H1 (cell line): ENCODE data around the gene ENTREP1. TPM values are rescaled to one million over a fixed set of nuclear protein-coding genes. Genes with fewer than 3 reads are reported as not detected.

Experiments
- CTCF ChIA-PET: fragments of 300-600 bp; sonication (Branson Sonifier 250); formaldehyde crosslinking; loops from one replicate; lab custom pipeline; 2021; ENCODE audit not compliant: partially characterized antibody; lab: Charles Lee
- POLR2A ChIA-PET: fragments of 300-600 bp; sonication (Branson Sonifier 250); formaldehyde crosslinking; loops from one replicate; lab custom pipeline; 2021; ENCODE audit warnings: inconsistent platforms; ENCODE audit not compliant: partially characterized antibody; lab: Charles Lee
- DNase-seq, 2 experiments: peaks; one replicate each; pipeline versions ENCODE4 v3.0.0 to v3.0.0-alpha.2; 2010 to 2022; ENCODE audit warnings: low spot score in 2 of 2, low read depth in 1 of 2, mixed read lengths in 1 of 2
- FAIRE-seq: peaks from 2 replicates; lab custom pipeline; 2011; peaks lifted over from hg19 to GRCh38; lab: Jason Lieb, UNC
- H2AFZ ChIP-seq: 2 replicates; pipeline ENCODE4 v1.8.1; 2012; ENCODE audit warnings: low read length, inconsistent platforms
- H2AK5ac ChIP-seq: 2 replicates; pipeline ENCODE4 v1.6.1; 2013; ENCODE audit warnings: low read depth, low read length
- H2BK120ac ChIP-seq: replicated peaks from 2 replicates; pipeline ENCODE3; 2013; ENCODE audit warnings: low read depth, low read length, inconsistent platforms
- H2BK12ac ChIP-seq: 2 replicates; pipeline ENCODE4 v1.6.1; 2013; ENCODE audit warnings: low read depth, low read length
- H2BK15ac ChIP-seq: 2 replicates; pipeline ENCODE4 v1.6.1; 2013; ENCODE audit warnings: low read length
- H2BK20ac ChIP-seq: 2 replicates; pipeline ENCODE4 v1.6.1; 2013; ENCODE audit warnings: low read length
- H2BK5ac ChIP-seq: 2 replicates; pipeline ENCODE4 v1.6.1; 2013; ENCODE audit warnings: low read depth, low read length
- H3K14ac ChIP-seq: 2 replicates; pipeline ENCODE4 v1.6.1; 2013; ENCODE audit warnings: inconsistent platforms; ENCODE audit not compliant: insufficient read length
- H3K18ac ChIP-seq: 2 replicates; pipeline ENCODE4 v1.6.1; 2013; ENCODE audit warnings: low read length; ENCODE audit errors: extremely low read depth
- H3K23ac ChIP-seq: 2 replicates; pipeline ENCODE4 v1.6.1; 2013; ENCODE audit warnings: inconsistent platforms; ENCODE audit not compliant: insufficient read length
- H3K23me2 ChIP-seq: 2 replicates; pipeline ENCODE4 v1.6.1; 2013; ENCODE audit warnings: low read depth, low read length
- H3K27ac ChIP-seq: 2 replicates; pipeline ENCODE4 v1.6.1; 2011; ENCODE audit warnings: low read depth, low read length, inconsistent platforms
- H3K27me3 ChIP-seq, 4 experiments: replicated peaks in 1 of 4; 1 replicate in 1 of 4; 2 replicates in 3 of 4; pipeline versions ENCODE4 v1.6.1 to v1.8.1; 2011 to 2013; ENCODE audit warnings: low read length in 3 of 4, mild to moderate bottlenecking in 3 of 4, inconsistent platforms in 2 of 4, mixed read lengths in 2 of 4, moderate library complexity in 1 of 4; ENCODE audit not compliant: control insufficient read depth in 3 of 4, insufficient read depth in 3 of 4; ENCODE audit errors: extremely low read depth in 1 of 4
- H3K36me3 ChIP-seq, 4 experiments: 2 replicates each; pipeline versions ENCODE4 v1.6.1 to v1.8.1; 2011 to 2013; ENCODE audit warnings: mild to moderate bottlenecking in 4 of 4, low read length in 3 of 4, moderate library complexity in 2 of 4, control low read depth in 1 of 4, inconsistent platforms in 1 of 4; ENCODE audit not compliant: insufficient read depth in 4 of 4, control insufficient read depth in 2 of 4
- H3K4ac ChIP-seq: replicated peaks from 2 replicates; pipeline ENCODE3; 2013; ENCODE audit warnings: low read length, low read depth, mixed read lengths, inconsistent platforms; ENCODE audit not compliant: insufficient read length
- H3K4me1 ChIP-seq, 4 experiments: replicated peaks in 1 of 4; 1 replicate in 1 of 4; 2 replicates in 3 of 4; pipeline versions ENCODE4 v1.6.1 to v1.8.1; 2011 to 2013; ENCODE audit warnings: low read length in 3 of 4, inconsistent platforms in 2 of 4, mixed read lengths in 1 of 4; ENCODE audit not compliant: insufficient read depth in 4 of 4, control insufficient read depth in 3 of 4
- H3K4me2 ChIP-seq, 2 experiments: 2 replicates each; pipeline versions ENCODE4 v1.6.1 to v1.8.1; 2011 to 2013; ENCODE audit warnings: low read depth in 2 of 2, low read length in 2 of 2, control low read depth in 1 of 2, inconsistent platforms in 1 of 2, mild to moderate bottlenecking in 1 of 2; ENCODE audit not compliant: insufficient read depth in 1 of 2
- H3K4me3 ChIP-seq, 4 experiments: fragments of 200-600, 300-600 bp in 1 of 4; sonication (generic), shearing (Covaris generic), sonication (Bioruptor Twin) in 1 of 4; 2 replicates each; pipeline versions ENCODE4 v1.5.1 to v1.8.1; 2011 to 2016; ENCODE audit warnings: low read length in 4 of 4, low read depth in 3 of 4, control low read depth in 2 of 4, inconsistent platforms in 2 of 4, mild to moderate bottlenecking in 2 of 4, mixed read lengths in 1 of 4, moderate library complexity in 1 of 4; ENCODE audit not compliant: insufficient read depth in 2 of 4; ENCODE audit errors: extremely low read depth in 1 of 4
- H3K56ac ChIP-seq: replicated peaks from 2 replicates; pipeline ENCODE3; 2013; ENCODE audit warnings: low read depth, mild to moderate bottlenecking, mixed read lengths, low read length, inconsistent platforms; ENCODE audit not compliant: insufficient read length
- H3K79me1 ChIP-seq: 2 replicates; pipeline ENCODE4 v1.6.1; 2013; ENCODE audit warnings: low read depth, low read length, control low read depth
- H3K79me2 ChIP-seq, 2 experiments: 2 replicates each; pipeline versions ENCODE4 v1.6.1 to v1.8.1; 2012 to 2013; ENCODE audit warnings: low read length in 2 of 2, mild to moderate bottlenecking in 2 of 2, inconsistent platforms in 1 of 2; ENCODE audit not compliant: insufficient read depth in 2 of 2, control insufficient read depth in 1 of 2
- H3K9ac ChIP-seq, 4 experiments: replicated peaks in 1 of 4; 1 replicate in 1 of 4; 2 replicates in 3 of 4; pipeline versions ENCODE4 v1.6.1 to v1.8.1; 2011 to 2013; ENCODE audit warnings: low read depth in 3 of 4, low read length in 3 of 4, control low read depth in 2 of 4, mild to moderate bottlenecking in 2 of 4, moderate library complexity in 2 of 4, inconsistent platforms in 1 of 4; ENCODE audit errors: extremely low read depth in 1 of 4
- H3K9me3 ChIP-seq, 2 experiments: 2 replicates each; pipeline versions ENCODE4 v1.6.1 to v1.8.1; 2012 to 2013; ENCODE audit warnings: mild to moderate bottlenecking in 2 of 2, moderate library complexity in 2 of 2, control low read depth in 1 of 2, inconsistent platforms in 1 of 2, low read depth in 1 of 2, low read length in 1 of 2, mixed read lengths in 1 of 2; ENCODE audit not compliant: insufficient read depth in 2 of 2
- H4K20me1 ChIP-seq, 2 experiments: replicated peaks in 1 of 2; 2 replicates each; pipeline versions ENCODE3 to v1.8.1; 2011 to 2013; ENCODE audit warnings: inconsistent platforms in 2 of 2, low read length in 2 of 2, mild to moderate bottlenecking in 1 of 2; ENCODE audit not compliant: insufficient read depth in 2 of 2, control insufficient read depth in 1 of 2
- H4K5ac ChIP-seq: 2 replicates; pipeline ENCODE4 v1.6.1; 2013; ENCODE audit warnings: low read length, low read depth, mixed read lengths, inconsistent platforms; ENCODE audit not compliant: insufficient read length
- H4K8ac ChIP-seq: 2 replicates; pipeline ENCODE4 v1.8.0; 2013; ENCODE audit warnings: mild to moderate bottlenecking, moderate library complexity, low read length, inconsistent platforms; ENCODE audit not compliant: insufficient read depth; ENCODE audit errors: extremely low read depth
- H4K91ac ChIP-seq: replicated peaks from 2 replicates; pipeline ENCODE3; 2013; ENCODE audit warnings: low read length, mixed read lengths, inconsistent platforms; ENCODE audit not compliant: insufficient read length
- CTBP2 ChIP-seq: IDR thresholded peaks from 2 replicates; pipeline ENCODE4 v1.7.0; 2011; ENCODE audit warnings: borderline replicate concordance, mild to moderate bottlenecking, moderate library complexity, mixed read lengths, low read length; ENCODE audit not compliant: insufficient read depth, insufficient read length
- EZH2 ChIP-seq: fragments of 200-600 bp; sonication (generic); IDR thresholded peaks from 2 replicates; pipeline ENCODE4 v1.7.1; 2012; ENCODE audit warnings: low read depth, mild to moderate bottlenecking, moderate library complexity, low read length, inconsistent platforms; ENCODE audit not compliant: severe bottlenecking
- GABPA ChIP-seq: IDR thresholded peaks from 2 replicates; pipeline ENCODE4 v1.6.1; 2011; ENCODE audit warnings: mild to moderate bottlenecking, low read length, moderate library complexity, borderline replicate concordance; ENCODE audit not compliant: insufficient read depth
- JUND ChIP-seq: IDR thresholded peaks from 2 replicates; pipeline ENCODE4 v1.6.1; 2011; ENCODE audit warnings: mild to moderate bottlenecking, improper control_type of control experiment, low read length
- KDM5A ChIP-seq: fragments of 200-600 bp; IDR thresholded peaks from 2 replicates; pipeline ENCODE4 v1.7.1; 2012; ENCODE audit warnings: mild to moderate bottlenecking, low read length, inconsistent platforms, mixed read lengths
- MAX ChIP-seq: IDR thresholded peaks from 2 replicates; pipeline ENCODE4 v1.6.1; 2012; ENCODE audit warnings: inconsistent platforms
- RNF2 ChIP-seq: fragments of 200-900, 300-1000 bp; sonication (generic); IDR thresholded peaks from 2 replicates; pipeline ENCODE4 v1.7.1; 2016; ENCODE audit warnings: borderline replicate concordance, low read depth, mild to moderate bottlenecking, antibody characterized with exemption, low read length; ENCODE audit not compliant: poor library complexity, severe bottlenecking; ENCODE audit errors: missing control alignments
- SIRT6 ChIP-seq: IDR thresholded peaks from one replicate; pipeline ENCODE4 v1.7.1; 2012; ENCODE audit warnings: low read length, inconsistent platforms
- TCF12 ChIP-seq: IDR thresholded peaks from 2 replicates; pipeline ENCODE4 v1.6.1; 2011; ENCODE audit warnings: low read depth, mild to moderate bottlenecking, low read length
- WGBS, 2 experiments: shearing (Covaris generic) in 1 of 2; methylation state at CpG; one replicate each; pipeline versions ENCODE4 v1.1.6 to v1.1.7; 2013 to 2015; ENCODE audit warnings: low lambda C conversion rate in 2 of 2, mixed read lengths in 2 of 2, inconsistent platforms in 1 of 2, low coverage in 1 of 2, missing lambda C conversion rate in 1 of 2; ENCODE audit not compliant: insufficient replicate concordance in 2 of 2, insufficient coverage in 1 of 2, insufficient read length in 1 of 2; ENCODE audit errors: extremely low coverage in 1 of 2, missing lambda C conversion rate in 1 of 2; 5-methylcytosine and 5-hydroxymethylcytosine counted together
- polyA plus RNA-seq, 7 experiments: library from polyadenylated mRNA; depleted of rRNA in 3 of 7; stranded (reverse) in 5 of 7; unstranded in 2 of 7; fragments of >200 nt in 5 of 7; fragments of 200-250 nt in 2 of 7; gene quantifications; 1 replicate in 5 of 7; 2 replicates in 1 of 7; 4 replicates in 1 of 7; pipeline versions ENCODE4 v1.2.1 to v1.2.3, GENCODE V29; 2011 to 2013; ENCODE audit warnings: missing spikeins in 2 of 7, mixed read lengths in 2 of 7
- total RNA-seq: library from RNA; stranded (reverse); fragmentation: NEBNext Ultra II Directional; extraction: Animal tissue kit (Norgen Biotek cat#: 25700); gene quantifications from 2 replicates; pipeline ENCODE4 v1.2.1, GENCODE V29; 2021
- TF ChIP-seq, protein P1 (sequence below): IDR thresholded peaks from 2 replicates; pipeline ENCODE4 v1.6.1; 2011; ENCODE audit warnings: low read depth, mild to moderate bottlenecking, low read length; ENCODE audit not compliant: insufficient read depth
- TF ChIP-seq, protein P2 (sequence below): IDR thresholded peaks from 2 replicates; pipeline ENCODE4 v1.6.1; 2011; ENCODE audit warnings: low read length, improper control_type of control experiment

ENTREP1 gene
- total and polyA plus RNA-seq, 2 of the 8 experiments (the other 6 are each of a cell fraction or from before 2014, with no cell fraction given) = 15.3 to 25.0 TPM

GRCh38 chr9:69380811-69381210, 55.8 kb downstream of the ENTREP1 start:
- H2BK5ac ChIP-seq = no peak overlapping the region
- H3K9ac ChIP-seq = no peak overlapping the region
- H4K20me1 ChIP-seq = no peaks in the 10 kb centered on the region
- H3K18ac ChIP-seq = no peak overlapping the region
- 77% methylated on average over 2 of the region's 3 CpGs; no CpG with 5 or more reads in 1 of the 2 experiments for WGBS, 2 experiments
- no peaks in the 10 kb centered on the region for H3K27me3 ChIP-seq
- no peak overlapping the region for H3K4ac ChIP-seq
- no peak overlapping the region for H3K14ac ChIP-seq
- no peak overlapping the region for H3K27ac ChIP-seq
- H2BK120ac ChIP-seq = no peak overlapping the region
- no peak overlapping the region for H2BK15ac ChIP-seq
- no peak overlapping the region for H2AFZ ChIP-seq
- no peak overlapping the region for H3K56ac ChIP-seq
- H3K4me2 ChIP-seq = no peak overlapping the region
- H2BK20ac ChIP-seq = no peak overlapping the region
- DNase-seq = no peak
- ChIA-PET CTCF (no interaction called here), POLR2A (no interaction called here)
- H3K4me3 ChIP-seq = no peak overlapping the region
- no peak overlapping the region for H4K5ac ChIP-seq
- H2AK5ac ChIP-seq = no peak overlapping the region
- no peak overlapping the region for H3K23ac ChIP-seq
- H3K4me1 ChIP-seq = peaks cover 0 to 4% (median 2%) of the 10 kb centered on the region in 4 experiments; a peak in 2 of 7 replicates
- no peaks in the 10 kb centered on the region for H3K9me3 ChIP-seq
- H3K79me1 ChIP-seq = no peaks in the 10 kb centered on the region
- no peak for FAIRE-seq
- H3K23me2 ChIP-seq = no peaks in the 10 kb centered on the region
- H4K8ac ChIP-seq = no peak overlapping the region
- no peak overlapping the region for H4K91ac ChIP-seq
- peaks cover 0 to 3% (median 0%) of the 10 kb centered on the region in 4 experiments; a peak in 1 of 8 replicates for H3K36me3 ChIP-seq
- no peak overlapping the region for H2BK12ac ChIP-seq
- TF ChIP-seq JUND (no peak), KDM5A (no peak), RNF2 (no peak), EZH2 (no peak), TCF12 (no peak), GABPA (no peak), MAX (no peak), CTBP2 (no peak), SIRT6 (no peak)
- TF ChIP-seq, protein P1, sequence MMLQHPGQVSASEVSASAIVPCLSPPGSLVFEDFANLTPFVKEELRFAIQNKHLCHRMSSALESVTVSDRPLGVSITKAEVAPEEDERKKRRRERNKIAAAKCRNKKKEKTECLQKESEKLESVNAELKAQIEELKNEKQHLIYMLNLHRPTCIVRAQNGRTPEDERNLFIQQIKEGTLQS = no peak
- TF ChIP-seq, protein P2, sequence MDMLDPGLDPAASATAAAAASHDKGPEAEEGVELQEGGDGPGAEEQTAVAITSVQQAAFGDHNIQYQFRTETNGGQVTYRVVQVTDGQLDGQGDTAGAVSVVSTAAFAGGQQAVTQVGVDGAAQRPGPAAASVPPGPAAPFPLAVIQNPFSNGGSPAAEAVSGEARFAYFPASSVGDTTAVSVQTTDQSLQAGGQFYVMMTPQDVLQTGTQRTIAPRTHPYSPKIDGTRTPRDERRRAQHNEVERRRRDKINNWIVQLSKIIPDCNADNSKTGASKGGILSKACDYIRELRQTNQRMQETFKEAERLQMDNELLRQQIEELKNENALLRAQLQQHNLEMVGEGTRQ = no peak
- TF ChIP-seq, all 59 proteins: peak for 0
- no peaks in the 10 kb centered on the region for H3K79me2 ChIP-seq
